ENCODE results near the gene EGR4.

The EGR4 gene

GRCh38 chr2:73258186-73258912, 35.0 kb downstream of the EGR4 start:
- Histone ChIP-seq H3K36me3 (peaks cover 61 to 100% (median 93%) of the 10 kb centered on the region in 11 experiments), H3K4me2 (peak overlapping the region in 6 of 11 experiments; percentile 6 to 60 (median 41); a peak in 12 of 22 replicates), H3K9me3 (replicated peaks in 1 of 11) (no peaks in the 10 kb centered on the region), H3K4me3 (no peak overlapping the region), H3K27ac (peak overlapping the region in 3 of 11 experiments; percentile 7 to 35 (median 29); a peak in 2 of 22 replicates), H3K4me1 (peaks cover 20 to 54% (median 36%) of the 10 kb centered on the region in 10 experiments), H3K27me3 (no peaks in the 10 kb centered on the region), H3K9ac (peak overlapping the region in 7 of 11 experiments; percentile 8 to 54 (median 21); a peak in 5 of 22 replicates), H4K20me1 (peaks cover 8 to 98% (median 82%) of the 10 kb centered on the region in 11 experiments; a peak in 21 of 22 replicates)
- TF ChIP-seq Cebpa-rat (IDR thresholded peaks at IDR 0.05), result no peak

GRCh38 chr2:73257425-73258125, 35.8 kb downstream of the EGR4 start:
- Histone ChIP-seq H3K4me3 (no peak overlapping the region), H3K27ac (peak overlapping the region in 3 of 11 experiments; percentile 7 to 35 (median 8); a peak in 2 of 22 replicates), H3K4me1 (peaks cover 20 to 61% (median 40%) of the 10 kb centered on the region in 10 experiments), H4K20me1 (peaks cover 12 to 99% (median 88%) of the 10 kb centered on the region in 11 experiments; a peak in 21 of 22 replicates), H3K9me3 (replicated peaks in 1 of 11) (no peaks in the 10 kb centered on the region), H3K9ac (peak overlapping the region in 6 of 11 experiments; percentile 11 to 54 (median 22); a peak in 5 of 22 replicates), H3K27me3 (no peaks in the 10 kb centered on the region), H3K4me2 (peak overlapping the region in 5 of 11 experiments; percentile 6 to 60 (median 44); a peak in 11 of 22 replicates), H3K36me3 (peaks cover 61 to 100% (median 93%) of the 10 kb centered on the region in 11 experiments)
- TF ChIP-seq Cebpa-rat (IDR thresholded peaks at IDR 0.05), result no peak

- Histone ChIP-seq H3K27me3 (no peaks in the 10 kb centered on the region), H3K36me3 (peaks cover 61 to 100% (median 93%) of the 10 kb centered on the region in 11 experiments), H4K20me1 (peaks cover 12 to 99% (median 93%) of the 10 kb centered on the region in 11 experiments; a peak in 21 of 22 replicates), H3K9ac (no peak overlapping the region), H3K27ac (peak overlapping the region in 1 of 11 experiments; percentile 8; a peak in 1 of 22 replicates), H3K4me3 (no peak overlapping the region), H3K4me1 (peaks cover 20 to 64% (median 41%) of the 10 kb centered on the region in 10 experiments), H3K4me2 (no peak overlapping the region), H3K9me3 (replicated peaks in 1 of 11) (no peaks in the 10 kb centered on the region)
- no peak for TF ChIP-seq Cebpa-rat (IDR thresholded peaks at IDR 0.05)
These were observed 36.3 kb downstream of the EGR4 start for GRCh38 chr2:73257021-73257420.

DNA sequence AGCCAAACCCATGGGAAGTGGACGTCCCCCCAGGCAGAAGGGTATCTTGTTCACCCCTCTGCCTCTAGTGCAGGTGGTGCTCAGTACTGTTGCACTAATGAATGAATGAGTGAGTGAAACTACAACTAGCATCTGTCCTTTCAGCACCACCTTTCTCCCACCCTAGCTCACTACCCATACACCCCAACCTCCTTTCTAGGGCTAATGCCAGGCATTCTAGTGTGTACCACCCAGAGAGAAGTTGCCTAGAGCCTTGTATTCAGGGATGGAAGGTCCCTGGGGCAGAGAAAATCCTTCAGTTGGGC, 36.8 kb downstream of the EGR4 start:
- peaks cover 59 to 100% (median 93%) of the 10 kb centered on the region in 11 experiments for H3K36me3 ChIP-seq
- H3K27me3 ChIP-seq, result no peaks in the 10 kb centered on the region
- H3K4me3 ChIP-seq, result no peak overlapping the region
- peaks cover 12 to 100% (median 95%) of the 10 kb centered on the region in 11 experiments; a peak in 21 of 22 replicates for H4K20me1 ChIP-seq
- no peak overlapping the region for H3K27ac ChIP-seq
- no peak overlapping the region for H3K9ac ChIP-seq
- peaks cover 20 to 64% (median 41%) of the 10 kb centered on the region in 10 experiments for H3K4me1 ChIP-seq
- TF ChIP-seq Cebpa-rat (IDR thresholded peaks at IDR 0.05), result no peak
- H3K4me2 ChIP-seq, result no peak overlapping the region
- H3K9me3 ChIP-seq (replicated peaks in 1 of 11), result no peaks in the 10 kb centered on the region

DNA sequence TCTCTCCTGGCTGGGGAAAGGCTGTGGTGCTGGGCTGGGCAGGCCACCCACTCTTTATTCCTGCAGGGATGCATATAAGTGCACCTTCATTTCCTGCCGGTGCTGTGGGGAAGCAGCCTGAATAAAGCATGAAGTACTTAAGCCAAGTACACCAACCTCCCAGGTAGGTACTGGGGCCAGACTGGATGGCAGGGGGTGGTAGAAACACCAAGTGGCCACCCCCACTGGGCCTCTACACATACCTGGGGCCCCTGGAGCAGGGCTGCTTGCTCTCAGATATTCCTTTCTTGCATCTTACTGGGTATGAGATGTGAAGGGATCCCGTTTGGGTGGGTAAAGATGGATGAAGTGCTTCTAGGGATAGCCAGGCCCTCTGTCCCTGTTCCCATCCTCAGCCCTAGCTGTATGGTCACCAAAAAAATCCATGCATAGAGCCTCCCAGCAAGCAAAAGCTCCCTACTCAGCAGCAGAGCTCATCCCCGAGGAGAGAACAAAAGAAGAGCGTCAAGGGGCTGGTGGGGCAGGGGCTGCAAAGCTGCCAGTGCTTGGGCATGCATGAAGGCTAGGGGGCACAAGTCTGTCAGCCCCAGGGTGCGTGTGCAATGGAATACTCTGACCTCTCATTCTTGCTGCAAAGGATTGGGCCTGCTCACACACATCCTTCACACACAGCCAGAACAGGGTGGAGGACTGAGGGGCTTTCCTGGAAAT, 37.3 kb downstream of the EGR4 start:
- H3K4me2 ChIP-seq, result peak overlapping the region in 2 of 11 experiments; percentile 16 to 22; a peak in 1 of 22 replicates
- H3K4me1 ChIP-seq, result peaks cover 20 to 64% (median 41%) of the 10 kb centered on the region in 10 experiments
- H3K4me3 ChIP-seq, result no peak overlapping the region
- peak overlapping the region in 1 of 11 experiments; percentile 23; a peak in 1 of 22 replicates for H3K27ac ChIP-seq
- H3K9ac ChIP-seq, result 0 out of 22 replicates have a peak overlapping the region, but pooled peaks of 1 of the 11 experiments have one; percentile 23
- peaks cover 12 to 100% (median 94%) of the 10 kb centered on the region in 11 experiments; a peak in 21 of 22 replicates for H4K20me1 ChIP-seq
- H3K36me3 ChIP-seq, result peaks cover 55 to 100% (median 93%) of the 10 kb centered on the region in 11 experiments
- no peak for TF ChIP-seq Cebpa-rat (IDR thresholded peaks at IDR 0.05)
- H3K9me3 ChIP-seq (replicated peaks in 1 of 11), result no peaks in the 10 kb centered on the region
- no peaks in the 10 kb centered on the region for H3K27me3 ChIP-seq

GRCh38 chr2:73255007-73255644, 38.2 kb downstream of the EGR4 start:
- peak overlapping the region in 4 of 11 experiments; percentile 8 to 32 (median 20); a peak in 4 of 22 replicates for H3K9ac ChIP-seq
- H3K27me3 ChIP-seq, result no peaks in the 10 kb centered on the region
- peak overlapping the region in 6 of 11 experiments; percentile 3 to 24 (median 16); a peak in 5 of 22 replicates for H3K27ac ChIP-seq
- no peak for TF ChIP-seq Cebpa-rat (IDR thresholded peaks at IDR 0.05)
- H3K4me2 ChIP-seq, result peak overlapping the region; percentile 0 to 40 (median 25); a peak in 15 of 22 replicates
- peaks cover 17 to 100% (median 95%) of the 10 kb centered on the region in 11 experiments; a peak in 21 of 22 replicates for H4K20me1 ChIP-seq
- peaks cover 20 to 58% (median 41%) of the 10 kb centered on the region in 10 experiments for H3K4me1 ChIP-seq
- no peak overlapping the region for H3K4me3 ChIP-seq
- H3K36me3 ChIP-seq, result peaks cover 56 to 100% (median 96%) of the 10 kb centered on the region in 11 experiments
- no peaks in the 10 kb centered on the region for H3K9me3 ChIP-seq (replicated peaks in 1 of 11)

GRCh38 chr2:73254343-73255006, 38.9 kb downstream of the EGR4 start:
- Histone ChIP-seq H3K4me1 (peaks cover 20 to 58% (median 41%) of the 10 kb centered on the region in 10 experiments), H3K27ac (peak overlapping the region in 6 of 11 experiments; percentile 3 to 44 (median 26); a peak in 5 of 22 replicates), H3K4me2 (peak overlapping the region; percentile 0 to 41 (median 32); a peak in 13 of 22 replicates), H3K9me3 (replicated peaks in 1 of 11) (no peaks in the 10 kb centered on the region), H3K4me3 (no peak overlapping the region), H3K27me3 (no peaks in the 10 kb centered on the region), H3K9ac (peak overlapping the region in 1 of 11 experiments; percentile 8; a peak in 1 of 22 replicates), H3K36me3 (peaks cover 56 to 100% (median 96%) of the 10 kb centered on the region in 11 experiments), H4K20me1 (peaks cover 18 to 100% (median 96%) of the 10 kb centered on the region in 11 experiments; a peak in 21 of 22 replicates)
- no peak for TF ChIP-seq Cebpa-rat (IDR thresholded peaks at IDR 0.05)
